ENCODE measurements around the gene PLA2G7.

Gene PLA2G7

GRCh38 chr6:46730921-46731461 is 4.2 kb downstream of the PLA2G7 start:
- Histone ChIP-seq H3K9me3 (peaks cover 13% of the 10 kb centered on the region), H3K36me3 (no peaks in the 10 kb centered on the region), H3K9ac (no peak overlapping the region), H3K4me2 (no peak overlapping the region), H3K27me3 (no peaks in the 10 kb centered on the region), H3K4me1 (no peaks in the 10 kb centered on the region), H3K27ac (no peak overlapping the region), H4K20me1 (no peaks in the 10 kb centered on the region), H3K4me3 (no peak overlapping the region)
- no peak for TF ChIP-seq Cebpa-rat (IDR thresholded peaks at IDR 0.05)

GRCh38 chr6:46729787-46730326 is 5.3 kb downstream of the PLA2G7 start:
- Histone ChIP-seq H3K4me1 (no peaks in the 10 kb centered on the region), H3K9ac (no peak overlapping the region), H3K4me2 (no peak overlapping the region), H3K4me3 (no peak overlapping the region), H3K9me3 (peaks cover 4% of the 10 kb centered on the region), H3K36me3 (no peaks in the 10 kb centered on the region), H4K20me1 (no peaks in the 10 kb centered on the region), H3K27ac (no peak overlapping the region), H3K27me3 (no peaks in the 10 kb centered on the region)
- TF ChIP-seq Cebpa-rat (IDR thresholded peaks at IDR 0.05), result no peak

- Histone ChIP-seq H3K4me1 (no peaks in the 10 kb centered on the region), H3K27me3 (no peaks in the 10 kb centered on the region), H4K20me1 (no peaks in the 10 kb centered on the region), H3K9ac (no peak overlapping the region), H3K36me3 (no peaks in the 10 kb centered on the region), H3K4me3 (no peak overlapping the region), H3K4me2 (no peak overlapping the region), H3K9me3 (no peaks in the 10 kb centered on the region), H3K27ac (no peak overlapping the region)
- TF ChIP-seq Cebpa-rat (IDR thresholded peaks at IDR 0.05), result no peak
Measured at GRCh38 chr6:46720401-46720800, 14.8 kb downstream of the PLA2G7 start.

- no peak overlapping the region for H3K27ac ChIP-seq
- no peak overlapping the region for H3K4me2 ChIP-seq
Measured at GRCh38 chr6:46719099-46719498, 16.1 kb downstream of the PLA2G7 start.

GRCh38 chr6:46715141-46715540 is 20.0 kb downstream of the PLA2G7 start:
- Histone ChIP-seq H3K4me2 (no peak overlapping the region), H3K9ac (no peak overlapping the region), H4K20me1 (no peaks in the 10 kb centered on the region), H3K27me3 (no peaks in the 10 kb centered on the region), H3K9me3 (no peaks in the 10 kb centered on the region), H3K36me3 (no peaks in the 10 kb centered on the region), H3K4me1 (no peaks in the 10 kb centered on the region), H3K27ac (no peak overlapping the region), H3K4me3 (no peak overlapping the region)
- no peak for TF ChIP-seq Cebpa-rat (IDR thresholded peaks at IDR 0.05)

More at GRCh38 chr6:46719099-46719498, 16.1 kb downstream of the PLA2G7 start:
- H3K9me3 ChIP-seq, result no peaks in the 10 kb centered on the region
- no peaks in the 10 kb centered on the region for H3K36me3 ChIP-seq
- H3K4me1 ChIP-seq, result no peaks in the 10 kb centered on the region
- H3K4me3 ChIP-seq, result no peak overlapping the region
- no peak for TF ChIP-seq Cebpa-rat (IDR thresholded peaks at IDR 0.05)
- no peaks in the 10 kb centered on the region for H3K27me3 ChIP-seq
- no peaks in the 10 kb centered on the region for H4K20me1 ChIP-seq
- H3K9ac ChIP-seq, result no peak overlapping the region

GRCh38 chr6:46711491-46711890 is 23.7 kb downstream of the PLA2G7 start:
- Histone ChIP-seq H4K20me1 (no peaks in the 10 kb centered on the region), H3K36me3 (no peaks in the 10 kb centered on the region), H3K4me3 (no peak overlapping the region), H3K9me3 (no peaks in the 10 kb centered on the region), H3K27ac (no peak overlapping the region), H3K9ac (no peak overlapping the region), H3K27me3 (no peaks in the 10 kb centered on the region), H3K4me1 (no peaks in the 10 kb centered on the region), H3K4me2 (no peak overlapping the region)
- no peak for TF ChIP-seq Cebpa-rat (IDR thresholded peaks at IDR 0.05)

- H3K9me3 ChIP-seq, result no peaks in the 10 kb centered on the region
- H3K27ac ChIP-seq, result no peak overlapping the region
- no peaks in the 10 kb centered on the region for H4K20me1 ChIP-seq
- no peak overlapping the region for H3K4me2 ChIP-seq
- no peak overlapping the region for H3K4me3 ChIP-seq
- no peaks in the 10 kb centered on the region for H3K27me3 ChIP-seq
- H3K4me1 ChIP-seq, result no peaks in the 10 kb centered on the region
- no peak overlapping the region for H3K9ac ChIP-seq
- no peak for TF ChIP-seq Cebpa-rat (IDR thresholded peaks at IDR 0.05)
- H3K36me3 ChIP-seq, result no peaks in the 10 kb centered on the region
Measured at GRCh38 chr6:46706464-46706863, 28.7 kb downstream of the PLA2G7 start.

- no peak overlapping the region for H3K4me2 ChIP-seq
- H3K9ac ChIP-seq, result no peak overlapping the region
- no peaks in the 10 kb centered on the region for H3K27me3 ChIP-seq
- H3K4me1 ChIP-seq, result no peaks in the 10 kb centered on the region
- no peaks in the 10 kb centered on the region for H3K36me3 ChIP-seq
- H3K9me3 ChIP-seq, result no peaks in the 10 kb centered on the region
- no peak for TF ChIP-seq Cebpa-rat (IDR thresholded peaks at IDR 0.05)
- no peak overlapping the region for H3K27ac ChIP-seq
- no peak overlapping the region for H3K4me3 ChIP-seq
- H4K20me1 ChIP-seq, result no peaks in the 10 kb centered on the region
Measured at GRCh38 chr6:46704562-46704961, 30.6 kb downstream of the PLA2G7 start.

GRCh38 chr6:46699970-46700369 is 35.2 kb downstream of the PLA2G7 start:
- Histone ChIP-seq H3K4me2 (no peak overlapping the region), H4K20me1 (no peaks in the 10 kb centered on the region), H3K27ac (no peak overlapping the region), H3K9ac (no peak overlapping the region), H3K4me1 (no peaks in the 10 kb centered on the region), H3K9me3 (no peaks in the 10 kb centered on the region), H3K27me3 (no peaks in the 10 kb centered on the region), H3K4me3 (no peak overlapping the region), H3K36me3 (no peaks in the 10 kb centered on the region)
- TF ChIP-seq Cebpa-rat (IDR thresholded peaks at IDR 0.05), result no peak

- H3K4me1 ChIP-seq, result no peaks in the 10 kb centered on the region
- H3K36me3 ChIP-seq, result no peaks in the 10 kb centered on the region
- H3K4me2 ChIP-seq, result no peak overlapping the region
- H3K27ac ChIP-seq, result no peak overlapping the region
- H4K20me1 ChIP-seq, result no peaks in the 10 kb centered on the region
- no peaks in the 10 kb centered on the region for H3K27me3 ChIP-seq
- peaks cover 19% of the 10 kb centered on the region for H3K9me3 ChIP-seq
- no peak for TF ChIP-seq Cebpa-rat (IDR thresholded peaks at IDR 0.05)
- no peak overlapping the region for H3K9ac ChIP-seq
- no peak overlapping the region for H3K4me3 ChIP-seq
Measured at GRCh38 chr6:46690911-46691451, 44.2 kb downstream of the PLA2G7 start.
